ENCODE measurements around the gene KCNJ5. TPM values are rescaled to one million over a fixed set of nuclear protein-coding genes. Genes with fewer than 3 reads are reported as not detected.

The KCNJ5 gene
- total RNA-seq, result not detected in 2 replicates
- 0.09 TPM for polyA plus RNA-seq (2012)

GRCh38 chr11:128890543-128891368, at the start of gene KCNJ5:
TSS of gene KCNJ5 (plus strand) at chr11:128891356. CDS start at chr11:128911274, 19,918 bp downstream.
- DNase-seq (ENCODE audit: low read depth), result peak; percentile 31

- peak; percentile 26 for DNase-seq (ENCODE audit: low read depth)
Observed at GRCh38 chr11:128841461-128842072, 49.6 kb upstream of the KCNJ5 start.

- DNase-seq (ENCODE audit: low read depth), result no peak
Observed at GRCh38 chr11:128843198-128843785, 47.9 kb upstream of the KCNJ5 start.

- no peak for DNase-seq (ENCODE audit: low read depth)
Observed at GRCh38 chr11:128845334-128845780, 45.8 kb upstream of the KCNJ5 start.

GRCh38 chr11:128846985-128847384, 44.2 kb upstream of the KCNJ5 start:
- DNase-seq (ENCODE audit: low read depth), result no peak

GRCh38 chr11:128848815-128849455, 42.2 kb upstream of the KCNJ5 start:
- DNase-seq (ENCODE audit: low read depth), result peak; percentile 37

- no peak for DNase-seq (ENCODE audit: low read depth)
Observed at GRCh38 chr11:128852327-128853023, 38.7 kb upstream of the KCNJ5 start.

GRCh38 chr11:128853559-128853958, 37.6 kb upstream of the KCNJ5 start:
- no peak for DNase-seq (ENCODE audit: low read depth)

GRCh38 chr11:128854841-128855240, 36.3 kb upstream of the KCNJ5 start:
- DNase-seq (ENCODE audit: low read depth), result no peak

- DNase-seq (ENCODE audit: low read depth), result no peak
Observed at GRCh38 chr11:128856241-128856640, 34.9 kb upstream of the KCNJ5 start.

GRCh38 chr11:128857341-128857740, 33.8 kb upstream of the KCNJ5 start:
- no peak for DNase-seq (ENCODE audit: low read depth)

- no peak for DNase-seq (ENCODE audit: low read depth)
Observed at GRCh38 chr11:128859563-128860441, 31.4 kb upstream of the KCNJ5 start.

- peak; percentile 90 for DNase-seq (ENCODE audit: low read depth)
Observed at GRCh38 chr11:128860571-128861361, 30.4 kb upstream of the KCNJ5 start.

- no peak for DNase-seq (ENCODE audit: low read depth)
Observed at GRCh38 chr11:128862406-128862805, 28.8 kb upstream of the KCNJ5 start.

GRCh38 chr11:128862908-128863660, 28.1 kb upstream of the KCNJ5 start:
- DNase-seq (ENCODE audit: low read depth), result no peak

GRCh38 chr11:128865490-128865889, 25.7 kb upstream of the KCNJ5 start:
- no peak for DNase-seq (ENCODE audit: low read depth)

GRCh38 chr11:128867277-128867676, 23.9 kb upstream of the KCNJ5 start, which contains the start of gene KCNJ1:
TSS of gene KCNJ1 (minus strand) at chr11:128867296. CDS start at chr11:128840243, 27,053 bp downstream.
- no peak for DNase-seq (ENCODE audit: low read depth)

Data from myocyte (in vitro differentiated cells).